Suprapubic skin (tissue), 4 donors: ENCODE measurements around the gene PLIN1. TPM values are rescaled to one million over a fixed set of nuclear protein-coding genes. Genes with fewer than 3 reads are reported as not detected.

Experiments used
- DNase-seq, 2 donors: peaks; one replicate each; pipeline ENCODE4 v3.0.0-alpha.2; 2019; ENCODE audit warnings: low spot score in 2 of 2
- H3K27ac ChIP-seq: fragments of 200-600 bp; sonication (generic); one replicate; pipeline ENCODE4 v1.5.1; 2019
- H3K27me3 ChIP-seq: fragments of 200-600 bp; sonication (generic); one replicate; pipeline ENCODE4 v1.5.1; 2019
- H3K36me3 ChIP-seq: fragments of 200-600 bp; sonication (generic); one replicate; pipeline ENCODE4 v1.5.1; 2019
- H3K4me1 ChIP-seq: fragments of 200-600 bp; sonication (generic); one replicate; pipeline ENCODE4 v1.5.1; 2019
- H3K4me3 ChIP-seq: fragments of 200-600 bp; sonication (generic); one replicate; pipeline ENCODE4 v1.5.1; 2019; ENCODE audit warnings: mild to moderate bottlenecking
- H3K9me3 ChIP-seq: fragments of 200-600 bp; sonication (generic); one replicate; pipeline ENCODE4 v1.5.1; 2019
- CTCF ChIP-seq, 2 donors: fragments of 200-600 bp in 1 of 2; fragments of 450-650 bp in 1 of 2; sonication (generic) in 1 of 2; IDR thresholded peaks; one replicate each; pipeline ENCODE4 v1.5.1; 2016 to 2019; ENCODE audit warnings: antibody characterized with exemption in 2 of 2, mild to moderate bottlenecking in 1 of 2, moderate library complexity in 1 of 2
- EP300 ChIP-seq: sonication (generic); formaldehyde crosslinking; IDR thresholded peaks from one replicate; pipeline ENCODE4 v1.6.1; 2017; ENCODE audit warnings: antibody characterized with exemption
- POLR2A ChIP-seq, 2 donors: fragments of 450-650 bp; IDR thresholded peaks; one replicate each; pipeline ENCODE4 v1.6.1; 2017; ENCODE audit warnings: antibody characterized with exemption in 2 of 2, mild to moderate bottlenecking in 2 of 2, moderate library complexity in 2 of 2
- POLR2AphosphoS5 ChIP-seq, 3 donors: sonication (generic); formaldehyde crosslinking; IDR thresholded peaks; one replicate each; pipeline ENCODE4 v1.6.1; 2017; ENCODE audit warnings: antibody characterized with exemption in 3 of 3
- WGBS: methylation state at CpG from one replicate; pipeline ENCODE4 v1.1.5; 2018; 5-methylcytosine and 5-hydroxymethylcytosine counted together
- total RNA-seq, 4 donors: library from RNA; depleted of rRNA; stranded (reverse); fragments of >200 nt; gene quantifications; one replicate each; pipeline ENCODE4 v1.1.0, GENCODE V29; 2016

Gene PLIN1
- 10 to 100 TPM; 17.7 to 52.4 (median 35.9) TPM for total RNA-seq

- no peak within 1 kb of the TSS for H3K4me3 ChIP-seq
- peaks cover 17% of the 10 kb centered on the region for H3K36me3 ChIP-seq
- TF ChIP-seq POLR2A (IDR thresholded peaks at IDR 0.05), result no peak
- TF ChIP-seq CTCF (IDR thresholded peaks at IDR 0.05), result no peak
- no peak for TF ChIP-seq POLR2AphosphoS5 (IDR thresholded peaks at IDR 0.05)
- no peak for TF ChIP-seq EP300
- no peak within 1 kb of the TSS for H3K27ac ChIP-seq
- H3K9me3 ChIP-seq, result no peaks in the 10 kb centered on the region
- DNase-seq, result no peak
- 94% methylated on average over 2 of the region's 2 CpGs for WGBS
- peaks cover 11% of the 10 kb centered on the region for H3K4me1 ChIP-seq
- H3K27me3 ChIP-seq, result no peaks in the 10 kb centered on the region
Observed at GRCh38 chr15:89679212-89679611, at the start of gene PLIN1. Gene PLIN1 (minus strand): TSS chr15:89679367. CDS start chr15:89677489, 1,878 bp downstream.

- no peak for TF ChIP-seq POLR2A (IDR thresholded peaks at IDR 0.05)
- TF ChIP-seq EP300, result peak; percentile 84
- no peak for DNase-seq
- no peaks in the 10 kb centered on the region for H3K9me3 ChIP-seq
- WGBS, result 32% methylated on average over 2 of the region's 2 CpGs
- no peaks in the 10 kb centered on the region for H3K36me3 ChIP-seq
- no peak overlapping the region for H3K4me3 ChIP-seq
- peaks cover 2% of the 10 kb centered on the region for H3K4me1 ChIP-seq
- no peaks in the 10 kb centered on the region for H3K27me3 ChIP-seq
- H3K27ac ChIP-seq, result no peak overlapping the region
Observed at GRCh38 chr15:89728254-89728653, 49.1 kb upstream of the PLIN1 start.

- 91% methylated on average over 1 of the region's 1 CpG for WGBS
- TF ChIP-seq CTCF (IDR thresholded peaks at IDR 0.05) (no peak), POLR2AphosphoS5 (IDR thresholded peaks at IDR 0.05) (no peak), POLR2A (IDR thresholded peaks at IDR 0.05) (no peak)
- no peaks in the 10 kb centered on the region for H3K27me3 ChIP-seq
- no peak overlapping the region for H3K27ac ChIP-seq
- no peak for DNase-seq
- no peaks in the 10 kb centered on the region for H3K36me3 ChIP-seq
- peaks cover 2% of the 10 kb centered on the region for H3K4me1 ChIP-seq
- H3K9me3 ChIP-seq, result no peaks in the 10 kb centered on the region
- no peak overlapping the region for H3K4me3 ChIP-seq
Observed at GRCh38 chr15:89725064-89725463, 45.9 kb upstream of the PLIN1 start.

GRCh38 chr15:89724621-89725020 is 45.5 kb upstream of the PLIN1 start:
- no peak overlapping the region for H3K4me3 ChIP-seq
- no peak overlapping the region for H3K27ac ChIP-seq
- DNase-seq, result no peak
- TF ChIP-seq POLR2A (IDR thresholded peaks at IDR 0.05) (no peak), EP300 (no peak), POLR2AphosphoS5 (IDR thresholded peaks at IDR 0.05) (no peak), CTCF (IDR thresholded peaks at IDR 0.05) (no peak)
- H3K4me1 ChIP-seq, result peaks cover 2% of the 10 kb centered on the region
- no peaks in the 10 kb centered on the region for H3K36me3 ChIP-seq
- no peaks in the 10 kb centered on the region for H3K27me3 ChIP-seq
- H3K9me3 ChIP-seq, result no peaks in the 10 kb centered on the region
- WGBS, result 100% methylated on average over 1 of the region's 1 CpG

- no peaks in the 10 kb centered on the region for H3K9me3 ChIP-seq
- no peaks in the 10 kb centered on the region for H3K27me3 ChIP-seq
- no peaks in the 10 kb centered on the region for H3K36me3 ChIP-seq
- H3K4me1 ChIP-seq, result no peaks in the 10 kb centered on the region
- no peak for DNase-seq
- 93% methylated on average over 3 of the region's 3 CpGs for whole genome bisulfite sequencing
- TF ChIP-seq POLR2AphosphoS5 (IDR thresholded peaks at IDR 0.05), result no peak
- TF ChIP-seq POLR2A (IDR thresholded peaks at IDR 0.05), result no peak
- TF ChIP-seq CTCF (IDR thresholded peaks at IDR 0.05), result no peak
- H3K4me3 ChIP-seq, result no peak overlapping the region
- H3K27ac ChIP-seq, result no peak overlapping the region
Observed at GRCh38 chr15:89723031-89723430, 43.9 kb upstream of the PLIN1 start.

- Histone ChIP-seq H3K36me3 (no peaks in the 10 kb centered on the region), H3K27me3 (no peaks in the 10 kb centered on the region), H3K4me3 (no peak overlapping the region), H3K4me1 (no peaks in the 10 kb centered on the region), H3K27ac (no peak overlapping the region), H3K9me3 (no peaks in the 10 kb centered on the region)
- WGBS, result 87% methylated on average over 2 of the region's 2 CpGs
- TF ChIP-seq POLR2A (IDR thresholded peaks at IDR 0.05) (no peak), CTCF (IDR thresholded peaks at IDR 0.05) (no peak), POLR2AphosphoS5 (IDR thresholded peaks at IDR 0.05) (no peak), EP300 (no peak)
- DNase-seq, result no peak
Observed at GRCh38 chr15:89714775-89715174, 35.6 kb upstream of the PLIN1 start.
